Heart right ventricle (tissue), 16 donors: ENCODE results near the gene PTK7. TPM values are rescaled to one million over a fixed set of nuclear protein-coding genes. Genes with fewer than 3 reads are reported as not detected.

Experiments
- ATAC-seq, 8 donors: fragments of 200-7000 bp; cut with Tn5 transposase; one replicate each; pipeline ENCODE4 v1.9.1; 2020; ENCODE audit warnings: mild to moderate bottlenecking in 8 of 8, moderate library complexity in 8 of 8, moderate number of reproducible peaks in 1 of 8
- DNase-seq, 2 donors: peaks; one replicate each; pipeline ENCODE4 v3.0.0-alpha.2; 2020
- H3K27ac ChIP-seq, 10 donors: fragments of 200-600 bp; sonication (generic) in 2 of 10; one replicate each; pipeline versions ENCODE4 v1.5.0 to v1.8.0; 2020 to 2022; ENCODE audit warnings: mild to moderate bottlenecking in 3 of 10
- H3K27me3 ChIP-seq, 7 donors: fragments of 200-600 bp; one replicate each; pipeline ENCODE4 v1.8.0; 2021 to 2022; ENCODE audit warnings: mild to moderate bottlenecking in 2 of 7
- H3K36me3 ChIP-seq, 9 donors: fragments of 200-600 bp; sonication (generic) in 1 of 9; one replicate each; pipeline versions ENCODE4 v1.5.0 to v1.8.0; 2020 to 2022; ENCODE audit warnings: mild to moderate bottlenecking in 2 of 9
- H3K4me1 ChIP-seq, 9 donors: fragments of 200-600 bp; sonication (generic) in 1 of 9; one replicate each; pipeline versions ENCODE4 v1.5.0 to v1.8.0; 2020 to 2022; ENCODE audit warnings: mild to moderate bottlenecking in 4 of 9
- H3K4me3 ChIP-seq, 10 donors: fragments of 200-600 bp; sonication (generic) in 2 of 10; one replicate each; pipeline versions ENCODE4 v1.5.0 to v1.8.0; 2020 to 2022; ENCODE audit warnings: mild to moderate bottlenecking in 7 of 10, moderate library complexity in 2 of 10
- H3K9me3 ChIP-seq, 11 donors: fragments of 200-600 bp in 10 of 11; sonication (generic) in 2 of 11; one replicate each; pipeline versions ENCODE4 v1.5.0 to v1.8.0; 2013 to 2022; ENCODE audit warnings: mild to moderate bottlenecking in 2 of 11, control low read depth in 1 of 11, moderate library complexity in 1 of 11
- CTCF ChIP-seq, 9 donors: fragments of 200-600 bp; sonication (generic) in 2 of 9; IDR thresholded peaks; one replicate each; pipeline versions ENCODE4 v1.5.0 to v1.8.0; 2021 to 2022; ENCODE audit warnings: antibody characterized with exemption in 9 of 9, mild to moderate bottlenecking in 5 of 9, moderate library complexity in 1 of 9
- WGBS, 2 donors: extraction: QIAGEN DNeasy Blood & Tissue Kit; methylation state at CpG; one replicate each; pipeline ENCODE4 v1.1.7; 2013; ENCODE audit warnings: inconsistent platforms in 1 of 2; 5-methylcytosine and 5-hydroxymethylcytosine counted together
- intact Hi-C, 10 donors: fragments of 100-400 bp; cut with DNase I; formaldehyde crosslinking; loops; one replicate each; pipeline versions ENCODE4 v1.11.1 to v1.14.2; 2022
- polyA plus RNA-seq, 2 donors: library from polyadenylated mRNA; stranded (reverse); fragments of 200-250 nt; gene quantifications; one replicate each; pipeline ENCODE4 v1.2.3, GENCODE V29; 2013
- total RNA-seq, 10 donors: library from RNA; stranded (reverse); fragmentation: NEBNext Ultra II Directional in 3 of 10; extraction: Animal tissue kit (Norgen Biotek cat#: 25700) in 3 of 10; gene quantifications; one replicate each; pipeline versions ENCODE4 v1.2.1 to v1.2.4, GENCODE V29; 2021 to 2023
- donor health status: Arrhythmogenic right ventricular cardiomyopathy.
- donor health status: ischemic (EF 13 %, LVEDD 7.1; RV severe dilation, severe dysfunction).
- donor health status: healthy with polysubstance abuse.
- donor health status: DM: no; HTN: yes; CAD: no.
- donor health status: DM: no; HTN: no; CAD: no.
- donor health status: ischemic (EF 25% LVEDD 6.9; RV normal size, moderate dysfunction).
- donor health status: ischemic (EF 25% LVEDD 5.7; RV mildly dilated, moderate dysfunction).
- donor health status: healthy.
- donor health status: DM: yes; HTN: yes; CAD: no.
- donor health status: Ischemic cardiomyopathy.
- donor health status: ischemic (EF 35%, LVEDD 5.7; RV mildly dilated, moderate dysfunction).
- donor health status: nonischemic (EF 11% LVEDD 7.7; RV severe dilation, severe dysfunction).
- donor health status: DM: yes; HTN: yes; CAD: no.
- donor health status: PGD.
- donor health status: ischemic (EF 29% LVEDD 5.4; RV normal size, mild dysfunction).
- donor health status: nonischemic (EF 23%, LVEDD 6.1; RV moderate dilation, normal function).

PTK7 gene
- total and polyA plus RNA-seq, 12 donors: 0.80 to 6.3 (median 2.2) TPM

GRCh38 chr6:43088654-43089056 lies 12.5 kb downstream of the PTK7 start:
- WGBS, 2 donors: 90 to 97% methylated on average over 4 of the region's 4 CpGs
- Histone ChIP-seq H3K4me3 (no peak overlapping the region), H3K4me1 (peaks cover 0 to 4% (median 0%) of the 10 kb centered on the region in 9 donors), H3K9me3 (no peaks in the 10 kb centered on the region), H3K36me3 (no peaks in the 10 kb centered on the region), H3K27ac (no peak overlapping the region), H3K27me3 (no peaks in the 10 kb centered on the region)
- no peak for TF ChIP-seq CTCF (IDR thresholded peaks at IDR 0.05)
- intact Hi-C loops: no loop called here
- no peak for ATAC-seq
- no peak for DNase-seq

GRCh38 chr6:43089467-43089866 lies 13.4 kb downstream of the PTK7 start:
- no peak for TF ChIP-seq CTCF (IDR thresholded peaks at IDR 0.05)
- Histone ChIP-seq H3K27me3 (no peaks in the 10 kb centered on the region), H3K4me3 (no peak overlapping the region), H3K4me1 (peaks cover 0 to 4% (median 0%) of the 10 kb centered on the region in 9 donors), H3K27ac (no peak overlapping the region), H3K9me3 (no peaks in the 10 kb centered on the region), H3K36me3 (no peaks in the 10 kb centered on the region)
- DNase-seq: no peak
- no peak for ATAC-seq
- whole genome bisulfite sequencing, 2 donors: 63 to 69% methylated on average over 4 of the region's 4 CpGs
- intact Hi-C loops: no loop called here

- ATAC-seq (no peak), DNase-seq (no peak)
- Histone ChIP-seq H3K9me3 (no peaks in the 10 kb centered on the region), H3K27ac (no peak overlapping the region), H3K27me3 (no peaks in the 10 kb centered on the region), H3K4me1 (peaks cover 0 to 4% (median 0%) of the 10 kb centered on the region in 9 donors), H3K4me3 (no peak overlapping the region), H3K36me3 (no peaks in the 10 kb centered on the region)
- WGBS, 2 donors: 83 to 85% methylated on average over 8 of the region's 8 CpGs
- intact Hi-C loops: loop anchor here in 1 of 10 donors (5.0 kb wide), 1 partner anchor 442 kb away; no protein-coding TSS in a partner anchor
- no peak for TF ChIP-seq CTCF (IDR thresholded peaks at IDR 0.05)
These were observed 13.9 kb downstream of the PTK7 start for GRCh38 chr6:43089874-43090558.

GRCh38 chr6:43090559-43090956 lies 14.4 kb downstream of the PTK7 start:
- H3K27ac ChIP-seq: no peak overlapping the region
- H3K4me1 ChIP-seq: peaks cover 0 to 4% (median 0%) of the 10 kb centered on the region in 9 donors
- H3K9me3 ChIP-seq: no peaks in the 10 kb centered on the region
- no peaks in the 10 kb centered on the region for H3K27me3 ChIP-seq
- no peaks in the 10 kb centered on the region for H3K36me3 ChIP-seq
- intact Hi-C loops: loop anchor here in 1 of 10 donors (5.0 kb wide), 1 partner anchor 442 kb away; no protein-coding TSS in a partner anchor
- ATAC-seq (no peak), DNase-seq (no peak)
- no peak for TF ChIP-seq CTCF (IDR thresholded peaks at IDR 0.05)
- 58 to 61% methylated on average over 2 of the region's 2 CpGs for WGBS, 2 donors
- no peak overlapping the region for H3K4me3 ChIP-seq
